Measurements from ENCODE around the gene APLP2. TPM values are rescaled to one million over a fixed set of nuclear protein-coding genes. Genes with fewer than 3 reads are reported as not detected.

The APLP2 gene
- polyA plus RNA-seq, 1 donor from 2014 or later, result 226 TPM

- Histone ChIP-seq H3K4me2 (ENCODE audit: low read length) (no peak overlapping the region), H3K9ac (ENCODE audit: low read length) (no peak overlapping the region), H3K27me3 (ENCODE audit: insufficient read depth, low read depth, low read length) (no peaks in the 10 kb centered on the region), H3K4me3 (ENCODE audit: low read length) (no peak overlapping the region), H3K79me2 (replicated peaks; ENCODE audit: insufficient read depth, low read length) (no peaks in the 10 kb centered on the region), H3K9me2 (ENCODE audit: insufficient read depth, low read length) (no peaks in the 10 kb centered on the region), H2AFZ (ENCODE audit: low read depth, low read length) (no peak overlapping the region), H3F3A (ENCODE audit: insufficient read depth, low read length, poor library complexity, severe bottlenecking) (no peaks in the 10 kb centered on the region), H3K27ac (ENCODE audit: low read length) (no peak overlapping the region), H4K20me1 (ENCODE audit: insufficient read depth) (no peaks in the 10 kb centered on the region), H3K9me3 (ENCODE audit: low read length) (peaks cover 3% of the 10 kb centered on the region), H3K36me3 (ENCODE audit: insufficient read depth, low read length) (no peaks in the 10 kb centered on the region)
- no peak for TF ChIP-seq SMC3 (conservative IDR thresholded peaks at IDR 0.05; ENCODE audit: poor library complexity)
- TF ChIP-seq CTCF (IDR thresholded peaks at IDR 0.05; ENCODE audit: poor library complexity, severe bottlenecking), result no peak
- no peak for TF ChIP-seq EZH2 (IDR thresholded peaks at IDR 0.05; ENCODE audit: borderline replicate concordance, insufficient read depth, low read length, poor library complexity, severe bottlenecking)
- no peak for TF ChIP-seq POLR2AphosphoS5 (IDR thresholded peaks at IDR 0.05)
- TF ChIP-seq TAF1 (IDR thresholded peaks at IDR 0.05; ENCODE audit: low read depth), result no peak
- TF ChIP-seq MXI1 (conservative IDR thresholded peaks at IDR 0.05; ENCODE audit: poor library complexity, severe bottlenecking), result no peak
- TF ChIP-seq EP300 (conservative IDR thresholded peaks at IDR 0.05; ENCODE audit: poor library complexity, severe bottlenecking), result no peak
- TF ChIP-seq REST (IDR thresholded peaks at IDR 0.05; ENCODE audit: borderline replicate concordance), result no peak
- no peak for TF ChIP-seq RAD21 (conservative IDR thresholded peaks at IDR 0.05)
Measured at GRCh38 chr11:130043575-130043974, 26.1 kb upstream of the APLP2 start.

GRCh38 chr11:130047141-130047540 lies 22.6 kb upstream of the APLP2 start:
- no peaks in the 10 kb centered on the region for H3K79me2 ChIP-seq (replicated peaks; ENCODE audit: insufficient read depth, low read length)
- H4K20me1 ChIP-seq (ENCODE audit: insufficient read depth), result no peaks in the 10 kb centered on the region
- H3K9me2 ChIP-seq (ENCODE audit: insufficient read depth, low read length), result no peaks in the 10 kb centered on the region
- no peak overlapping the region for H3K9ac ChIP-seq (ENCODE audit: low read length)
- H3K4me3 ChIP-seq (ENCODE audit: low read length), result no peak overlapping the region
- no peak overlapping the region for H3K4me2 ChIP-seq (ENCODE audit: low read length)
- H3K27me3 ChIP-seq (ENCODE audit: insufficient read depth, low read depth, low read length), result no peaks in the 10 kb centered on the region
- H3K36me3 ChIP-seq (ENCODE audit: insufficient read depth, low read length), result no peaks in the 10 kb centered on the region
- no peak for TF ChIP-seq CTCF (IDR thresholded peaks at IDR 0.05; ENCODE audit: poor library complexity, severe bottlenecking)
- H2AFZ ChIP-seq (ENCODE audit: low read depth, low read length), result no peak overlapping the region
- H3F3A ChIP-seq (ENCODE audit: insufficient read depth, low read length, poor library complexity, severe bottlenecking), result no peaks in the 10 kb centered on the region
- no peaks in the 10 kb centered on the region for H3K9me3 ChIP-seq (ENCODE audit: low read length)
- no peak overlapping the region for H3K27ac ChIP-seq (ENCODE audit: low read length)

Measured in neural cell (in vitro differentiated cells).